OCI-LY3 (cell line): ENCODE data around the gene CYP1B1.

Experiments
- CTCF ChIP-seq: fragments of 200-600, 300-600 bp; sonication (generic); IDR thresholded peaks from 2 replicates; pipeline ENCODE4 v1.5.1; 2014; ENCODE audit warnings: antibody characterized with exemption, low read length, low read depth
- EZH2phosphoT487 ChIP-seq: fragments of 200-600 bp; shearing (Covaris generic); IDR thresholded peaks from 2 replicates; pipeline ENCODE4 v1.6.1; 2018; ENCODE audit warnings: antibody characterized with exemption, mixed run types, low read depth

GRCh38 chr2:38107738-38108410, 31.9 kb upstream of the CYP1B1 start:
- no peak for TF ChIP-seq CTCF
- no peak for TF ChIP-seq EZH2phosphoT487
